ENCODE data around the gene SAMD5. TPM values are rescaled to one million over a fixed set of nuclear protein-coding genes. Genes with fewer than 3 reads are reported as not detected.

The SAMD5 gene
- polyA plus RNA-seq, 2 of the 4 experiments (the other 2 are of a cell fraction), result 0.79 to 2.0 TPM

- ChIA-PET CTCF (no interaction called here), POLR2A (no interaction called here)
- H3K4me1 ChIP-seq, result no peaks in the 10 kb centered on the region
- FAIRE-seq (no peak), ATAC-seq (no peak), DNase-seq (ENCODE audit: low read depth in 1 of 2, low spot score in 1 of 2) (no peak)
- no peak overlapping the region for H3K4me2 ChIP-seq
- no peak overlapping the region for H3K27ac ChIP-seq
- no peak overlapping the region for H3K4me3 ChIP-seq
- TF ChIP-seq HOXB13 (CRISPR knock-in tag; IDR thresholded peaks at IDR 0.05; ENCODE audit: low read depth), result no peak
- TF ChIP-seq ELK1 (IDR thresholded peaks at IDR 0.05; ENCODE audit: low read depth, low read length), result no peak
- no peak for TF ChIP-seq FOSL2 (IDR thresholded peaks at IDR 0.05)
- TF ChIP-seq FOSL2 (CRISPR knock-in tag; IDR thresholded peaks at IDR 0.05), result 0 out of 2 replicates have a peak, but pooled peaks have one; percentile 10
- TF ChIP-seq ZNF302 (CRISPR knock-in tag; IDR thresholded peaks at IDR 0.05), result no peak
- no peak for TF ChIP-seq PHF8 (IDR thresholded peaks at IDR 0.05; ENCODE audit: borderline replicate concordance, low read depth)
- no peak for TF ChIP-seq ZC3H11A (IDR thresholded peaks at IDR 0.05)
- no peak for TF ChIP-seq GATA3 (IDR thresholded peaks at IDR 0.05; ENCODE audit: borderline replicate concordance)
- TF ChIP-seq NFE2L2 (conservative IDR thresholded peaks at IDR 0.05; ENCODE audit: low read length), result no peak
- 87% methylated on average over 4 of the region's 4 CpGs for WGBS (ENCODE audit: missing lambda C conversion rate)
- no peaks in the 10 kb centered on the region for H3K9me3 ChIP-seq
Observed at GRCh38 chr6:147549531-147549930, 41.0 kb downstream of the SAMD5 start.

GRCh38 chr6:147551976-147552375, 43.5 kb downstream of the SAMD5 start:
- DNase-seq (ENCODE audit: low read depth in 1 of 2, low spot score in 1 of 2), result no peak
- no peak overlapping the region for H3K27ac ChIP-seq
- 88% methylated on average over 1 of the region's 1 CpG for WGBS (ENCODE audit: missing lambda C conversion rate)
- CTCF ChIA-PET, result interaction anchor here (0.6 kb wide), 1 partner anchor 684 kb away, joined by 3 read pairs; no protein-coding TSS in a partner anchor
- FAIRE-seq, result no peak
- POLR2A ChIA-PET, result no interaction called here
- no peaks in the 10 kb centered on the region for H3K4me1 ChIP-seq
- TF ChIP-seq CBX8 (IDR thresholded peaks at IDR 0.05) (no peak), HMGXB4 (CRISPR knock-in tag; IDR thresholded peaks at IDR 0.05; ENCODE audit: borderline replicate concordance) (no peak), ESRRA (IDR thresholded peaks at IDR 0.05; ENCODE audit: borderline replicate concordance, low read length) (no peak), EHMT2 (IDR thresholded peaks at IDR 0.05; ENCODE audit: low read depth) (no peak), NR3C1 (IDR thresholded peaks at IDR 0.05) (no peak), KDM1A (IDR thresholded peaks at IDR 0.05; ENCODE audit: low read depth) (no peak)
- H3K4me3 ChIP-seq, result no peak overlapping the region
- ATAC-seq, result no peak
- H3K9me3 ChIP-seq, result no peaks in the 10 kb centered on the region
- no peak overlapping the region for H3K4me2 ChIP-seq

GRCh38 chr6:147553099-147553498, 44.6 kb downstream of the SAMD5 start:
- FAIRE-seq, result no peak
- Histone ChIP-seq H3K9me3 (no peaks in the 10 kb centered on the region), H3K4me1 (no peaks in the 10 kb centered on the region), H3K4me3 (no peak overlapping the region), H3K27ac (no peak overlapping the region), H3K4me2 (no peak overlapping the region)
- 94% methylated on average over 1 of the region's 1 CpG for WGBS (ENCODE audit: missing lambda C conversion rate)
- DNase-seq (ENCODE audit: low read depth in 1 of 2, low spot score in 1 of 2), result no peak
- no peak for ATAC-seq
- CTCF ChIA-PET, result no interaction called here
- POLR2A ChIA-PET, result no interaction called here
- no peak for TF ChIP-seq FOSB (CRISPR knock-in tag; IDR thresholded peaks at IDR 0.05)

- no peak for FAIRE-seq
- no peak overlapping the region for H3K27ac ChIP-seq
- no peaks in the 10 kb centered on the region for H3K9me3 ChIP-seq
- H3K4me3 ChIP-seq, result no peak overlapping the region
- DNase-seq (ENCODE audit: low read depth in 1 of 2, low spot score in 1 of 2), result no peak
- ATAC-seq, result no peak
- H3K4me2 ChIP-seq, result no peak overlapping the region
- H3K4me1 ChIP-seq, result no peaks in the 10 kb centered on the region
- POLR2A ChIA-PET, result no interaction called here
- TF ChIP-seq HDAC2 (IDR thresholded peaks at IDR 0.05), result no peak
- TF ChIP-seq CHD4 (IDR thresholded peaks at IDR 0.05; ENCODE audit: borderline replicate concordance), result no peak
- TF ChIP-seq RNF2 (IDR thresholded peaks at IDR 0.05; ENCODE audit: borderline replicate concordance, low read depth), result no peak
- no peak for TF ChIP-seq HES2 (IDR thresholded peaks at IDR 0.05)
- no peak for TF ChIP-seq EHF (CRISPR knock-in tag; IDR thresholded peaks at IDR 0.05)
- TF ChIP-seq HOXA7 (CRISPR knock-in tag; IDR thresholded peaks at IDR 0.05), result no peak
- no peak for TF ChIP-seq FOSB (CRISPR knock-in tag; IDR thresholded peaks at IDR 0.05)
- TF ChIP-seq HOXB5 (CRISPR knock-in tag; IDR thresholded peaks at IDR 0.05), result no peak
- TF ChIP-seq SMC3 (IDR thresholded peaks at IDR 0.05), result no peak
- no peak for TF ChIP-seq NFE2L2 (conservative IDR thresholded peaks at IDR 0.05; ENCODE audit: low read length)
- TF ChIP-seq KDM1A (IDR thresholded peaks at IDR 0.05; ENCODE audit: low read depth), result no peak
- CTCF ChIA-PET, result no interaction called here
- 80% methylated on average over 4 of the region's 4 CpGs for WGBS (ENCODE audit: missing lambda C conversion rate)
Observed at GRCh38 chr6:147554281-147554680, 45.8 kb downstream of the SAMD5 start.
